ENCODE results near the gene ALCAM.

ALCAM gene

GRCh38 chr3:105496343-105496742, 129.6 kb downstream of the ALCAM start:
- POLR2A ChIA-PET (ENCODE audit: low non-redundant PET): no interaction called here
- CTCF ChIA-PET: no interaction called here
- H3K27ac ChIP-seq: no peak overlapping the region
- no peak for TF ChIP-seq CTCF (conservative IDR thresholded peaks at IDR 0.05; ENCODE audit: low read depth)
- no peak for DNase-seq (ENCODE audit: low spot score)

GRCh38 chr3:105497386-105497785, 130.7 kb downstream of the ALCAM start:
- ChIA-PET POLR2A (ENCODE audit: low non-redundant PET) (no interaction called here), CTCF (no interaction called here)
- DNase-seq (ENCODE audit: low spot score): no peak
- no peak overlapping the region for H3K27ac ChIP-seq
- no peak for TF ChIP-seq CTCF (conservative IDR thresholded peaks at IDR 0.05; ENCODE audit: low read depth)

DNA sequence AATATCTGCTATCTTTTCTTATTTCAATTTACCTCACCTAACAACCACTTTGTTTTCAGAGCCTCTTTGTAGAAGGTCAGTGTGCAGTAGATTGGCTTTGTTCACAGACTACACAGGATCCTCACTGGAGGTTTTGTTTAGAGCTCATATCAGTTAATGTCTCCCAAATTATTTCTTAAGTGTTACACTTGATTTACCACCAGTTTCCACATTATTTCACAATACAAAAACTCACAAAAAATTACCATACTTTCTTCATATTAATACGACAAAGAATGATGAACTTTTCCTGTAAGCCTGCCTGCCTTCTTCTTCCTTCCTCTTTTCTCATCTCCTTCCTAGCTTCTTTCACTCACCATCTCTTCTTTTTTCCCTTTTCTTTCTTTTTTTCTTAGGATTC, 133.3 kb downstream of the ALCAM start:
- H3K27ac ChIP-seq: no peak overlapping the region
- DNase-seq (ENCODE audit: low spot score): no peak
- ChIA-PET POLR2A (ENCODE audit: low non-redundant PET) (no interaction called here), CTCF (no interaction called here)
- no peak for TF ChIP-seq CTCF (conservative IDR thresholded peaks at IDR 0.05; ENCODE audit: low read depth)

- TF ChIP-seq CTCF (conservative IDR thresholded peaks at IDR 0.05; ENCODE audit: low read depth): no peak
- ChIA-PET CTCF (interaction anchor here (0.7 kb wide), 1 partner anchor 16 kb away, joined by 3 read pairs; no protein-coding TSS in a partner anchor), POLR2A (ENCODE audit: low non-redundant PET) (no interaction called here)
- DNase-seq (ENCODE audit: low spot score): no peak
- no peak overlapping the region for H3K27ac ChIP-seq
These were observed 135.6 kb downstream of the ALCAM start for GRCh38 chr3:105502333-105502732.

DNA sequence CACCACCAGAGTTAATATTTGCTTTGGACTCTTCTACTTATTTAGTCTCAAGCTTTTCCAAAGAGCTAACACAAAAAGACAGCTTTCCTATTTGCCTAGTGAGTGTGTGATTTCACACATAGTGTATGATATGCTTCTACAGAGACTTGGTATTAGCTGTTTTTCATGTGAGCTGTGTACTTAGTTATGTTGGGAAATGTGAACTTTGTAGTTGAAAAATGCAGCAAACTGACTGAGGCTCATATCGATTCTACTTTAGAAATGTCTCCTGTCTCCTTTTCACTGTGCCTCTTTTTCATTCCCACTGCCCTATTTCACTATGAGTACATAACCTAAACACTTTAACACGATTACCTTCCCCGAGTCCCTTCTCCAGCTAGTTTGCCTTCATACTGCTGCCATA, 136.5 kb downstream of the ALCAM start:
- ChIA-PET CTCF (no interaction called here), POLR2A (ENCODE audit: low non-redundant PET) (no interaction called here)
- TF ChIP-seq CTCF (conservative IDR thresholded peaks at IDR 0.05; ENCODE audit: low read depth): no peak
- no peak overlapping the region for H3K27ac ChIP-seq
- DNase-seq (ENCODE audit: low spot score): no peak

DNA sequence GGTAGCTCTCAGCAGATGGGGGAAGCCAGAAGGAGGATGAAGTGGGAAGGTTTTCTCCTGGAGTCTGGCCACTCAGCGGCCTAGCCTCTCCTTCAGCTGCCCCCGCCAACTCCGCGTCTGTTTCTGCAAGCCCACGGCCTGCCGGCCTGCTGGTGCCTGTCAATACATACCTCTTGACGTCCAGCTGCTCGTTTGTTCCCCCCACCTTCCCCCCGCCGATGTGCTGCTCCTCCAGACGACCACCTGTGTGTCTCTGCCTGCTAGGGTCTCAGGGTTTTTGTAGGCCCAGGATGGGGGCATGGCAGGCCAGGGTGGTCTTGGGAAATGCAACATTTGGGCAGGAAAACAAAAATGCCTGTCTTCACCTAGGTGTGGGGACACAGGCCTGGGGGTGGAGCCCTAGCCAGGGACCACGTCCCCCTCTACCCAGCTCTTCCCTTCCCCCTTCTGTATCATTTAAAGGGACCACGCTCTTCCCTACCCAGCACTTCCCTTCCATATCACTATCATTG, 137.8 kb downstream of the ALCAM start:
- H3K27ac ChIP-seq: no peak overlapping the region
- DNase-seq (ENCODE audit: low spot score): no peak
- POLR2A ChIA-PET (ENCODE audit: low non-redundant PET): no interaction called here
- no peak for TF ChIP-seq CTCF (conservative IDR thresholded peaks at IDR 0.05; ENCODE audit: low read depth)
- CTCF ChIA-PET: no interaction called here

- no peak overlapping the region for H3K27ac ChIP-seq
- CTCF ChIA-PET: no interaction called here
- DNase-seq (ENCODE audit: low spot score): no peak
- POLR2A ChIA-PET (ENCODE audit: low non-redundant PET): no interaction called here
- no peak for TF ChIP-seq CTCF (conservative IDR thresholded peaks at IDR 0.05; ENCODE audit: low read depth)
These were observed 138.5 kb downstream of the ALCAM start for GRCh38 chr3:105505170-105505569.

Measured in RWPE1 (cell line).